Right lung (tissue), 5 donors: ENCODE results near the gene F7. TPM values are rescaled to one million over a fixed set of nuclear protein-coding genes. Genes with fewer than 3 reads are reported as not detected.
"Not testable (repeated sequence)": the region's sequence is repeated elsewhere in the genome, so short reads cannot be mapped to it uniquely, and the experiment has no call there.

Experiments used
- DNase-seq, 2 donors: peaks; one replicate each; pipeline ENCODE4 v3.0.0-alpha.2; 2013
- polyA plus RNA-seq, 5 donors: library from polyadenylated mRNA; unstranded; fragments of 120-200 nt; gene quantifications; one replicate each; pipeline versions ENCODE4 v1.2.1 to v1.2.3, GENCODE V29; 2013; ENCODE audit warnings: inconsistent platforms in 1 of 5, low replicate concordance in 1 of 5; ENCODE audit not compliant: insufficient read length in 5 of 5, insufficient read depth in 1 of 5

F7 gene
- polyA plus RNA-seq, 5 donors, result 0.40 to 1.5 (median 0.89) TPM

DNA sequence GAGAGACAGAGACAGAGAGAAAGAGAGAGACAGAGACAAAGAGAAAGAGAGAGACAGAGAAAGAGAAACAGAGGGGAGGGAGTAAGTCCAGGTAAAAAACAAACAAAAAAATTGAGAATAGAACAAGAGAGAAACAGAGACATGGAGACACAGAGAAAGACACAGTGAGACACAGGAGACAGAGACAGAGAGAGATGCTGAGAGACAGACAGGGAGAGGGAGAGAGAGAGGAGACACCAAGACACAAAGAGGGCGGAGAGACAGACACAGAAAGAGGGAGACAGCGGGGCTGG lies 47.0 kb downstream of the F7 start:
- DNase-seq, result no peak

DNA sequence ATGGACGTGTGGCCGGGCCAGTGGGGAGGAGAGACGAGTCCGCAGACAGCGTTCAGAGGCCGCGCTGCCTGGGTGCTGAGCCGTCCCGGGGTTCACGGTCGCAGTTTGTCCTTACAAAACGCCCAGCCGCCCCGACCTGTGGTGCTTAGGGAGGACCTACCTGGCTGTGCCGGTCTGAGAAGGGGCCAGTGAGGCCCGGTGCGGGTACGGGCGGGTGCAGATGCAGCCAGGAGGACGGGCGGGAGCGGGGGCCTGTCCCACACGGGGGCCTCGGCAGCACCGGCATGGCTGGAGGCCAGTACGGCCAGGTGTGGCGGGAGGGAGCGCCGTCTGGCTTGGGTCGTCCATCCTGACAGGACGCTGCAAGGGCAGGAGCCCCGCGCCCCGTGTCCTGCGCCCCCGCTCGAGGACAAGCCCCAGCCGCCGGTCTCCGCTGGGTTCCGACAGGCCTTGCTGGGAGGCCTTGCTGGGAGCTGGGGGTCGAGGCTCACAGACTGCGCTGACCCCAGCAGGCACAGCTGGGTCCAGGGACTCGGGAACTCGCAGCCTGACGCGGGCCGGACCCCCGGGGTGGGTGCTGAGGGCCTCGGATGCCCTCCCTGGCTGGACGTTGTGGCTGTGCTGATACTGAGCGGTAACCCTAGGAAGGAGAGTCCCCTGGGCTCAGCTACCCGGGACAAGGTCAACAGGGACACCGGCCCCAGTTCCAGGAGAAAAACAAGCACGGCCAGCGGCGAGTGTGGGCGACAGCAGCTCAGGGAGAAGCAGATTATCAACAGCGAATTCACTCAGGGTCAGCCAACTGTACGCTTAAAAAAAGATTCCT lies 47.6 kb downstream of the F7 start:
- peak in 1 of 2 donors; percentile 29 for DNase-seq

DNA sequence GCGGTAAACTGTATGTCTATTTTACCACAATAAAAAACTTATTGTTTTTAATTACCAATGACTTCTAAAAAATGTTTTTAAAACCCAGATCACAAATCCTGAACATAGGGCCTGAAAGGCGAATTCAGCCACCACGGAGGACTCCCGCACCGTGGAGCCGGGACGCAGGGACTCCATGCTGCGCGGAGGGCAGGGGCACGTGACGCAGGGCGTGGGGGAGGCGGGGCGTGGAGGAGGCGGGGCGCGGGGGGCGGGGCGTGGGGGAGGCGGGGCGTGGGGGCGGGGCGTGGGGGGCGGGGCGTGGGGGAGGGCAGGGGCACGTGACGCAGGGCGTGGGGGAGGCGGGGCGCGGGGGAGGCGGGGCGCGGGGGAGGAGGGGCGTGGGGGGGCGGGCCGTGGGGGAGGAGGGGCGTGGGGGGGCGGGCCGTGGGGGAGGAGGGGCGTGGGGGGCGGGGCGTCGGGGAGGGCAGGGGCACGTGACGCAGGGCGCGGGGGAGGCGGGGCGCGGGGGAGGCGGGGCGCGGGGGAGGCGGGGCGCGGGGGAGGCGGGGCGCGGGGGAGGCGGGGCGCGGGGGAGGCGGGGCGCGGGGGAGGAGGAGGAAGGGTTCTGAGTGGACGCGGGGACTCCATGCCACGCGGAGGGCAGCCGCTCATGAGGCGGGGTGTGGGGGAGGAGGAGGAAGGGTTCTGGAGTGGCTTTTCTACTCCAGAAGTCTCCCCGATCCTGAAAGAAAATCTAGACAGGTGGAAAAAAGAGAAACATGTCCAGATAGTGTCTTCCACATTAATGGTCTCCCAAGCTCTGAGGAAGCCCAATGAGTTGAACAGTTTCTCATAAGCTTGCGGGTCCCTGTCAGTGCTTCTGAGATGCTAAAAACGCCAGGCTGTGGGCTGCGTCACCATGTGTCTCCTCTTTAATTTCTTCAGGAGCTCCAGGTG lies 48.5 kb downstream of the F7 start:
- peak; percentile 55 to 64 for DNase-seq

DNA sequence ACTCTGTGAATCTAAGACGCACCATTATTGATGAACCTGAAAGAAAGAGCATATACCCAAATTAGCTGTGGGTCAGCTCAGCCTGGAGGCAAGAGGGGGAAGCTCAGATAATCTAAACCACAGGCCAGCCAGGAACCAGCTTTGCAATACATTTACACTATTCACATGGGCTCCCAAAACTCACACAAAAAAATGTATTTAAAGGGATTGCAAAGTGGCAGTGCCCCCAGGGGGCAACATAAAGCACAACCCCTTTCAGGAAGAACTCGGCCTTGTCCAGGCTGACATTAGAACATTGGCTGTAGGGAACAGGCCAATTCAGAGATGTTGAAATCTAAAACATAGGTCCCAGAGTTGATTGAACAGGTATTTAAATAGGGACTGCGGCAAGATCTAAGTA lies 49.6 kb downstream of the F7 start:
- DNase-seq, result no peak

DNA sequence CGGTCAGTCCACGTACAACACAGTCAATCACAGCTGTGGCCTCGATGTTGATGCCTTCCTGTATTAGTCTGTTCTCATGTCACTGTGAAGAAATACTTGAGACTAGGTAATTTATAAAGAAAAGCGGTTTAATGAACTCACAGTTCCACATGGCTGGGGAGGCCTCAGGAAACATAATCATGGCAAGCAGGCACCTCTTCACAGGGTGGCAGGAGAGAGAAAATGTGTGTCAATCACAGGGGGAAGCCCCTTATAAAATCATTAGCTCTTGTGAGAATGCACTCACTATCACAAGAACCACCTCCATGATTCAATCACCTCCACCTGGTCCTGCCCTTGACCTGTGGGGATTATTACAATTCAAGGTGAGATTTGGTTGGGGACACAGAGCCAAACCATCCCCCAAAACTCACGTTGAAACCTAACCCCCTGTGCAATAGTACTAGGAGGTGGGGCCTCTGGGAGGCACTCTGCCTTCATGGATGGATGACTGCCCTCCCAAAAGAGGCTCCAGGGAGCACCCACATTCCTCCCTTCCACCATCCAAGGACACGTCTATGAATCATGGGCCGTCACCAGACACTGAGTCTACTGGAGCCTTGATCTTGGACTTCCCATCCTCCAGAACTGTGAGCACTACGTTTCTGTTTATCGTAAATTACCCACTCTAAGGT lies 50.5 kb downstream of the F7 start:
- DNase-seq, result no peak

DNA sequence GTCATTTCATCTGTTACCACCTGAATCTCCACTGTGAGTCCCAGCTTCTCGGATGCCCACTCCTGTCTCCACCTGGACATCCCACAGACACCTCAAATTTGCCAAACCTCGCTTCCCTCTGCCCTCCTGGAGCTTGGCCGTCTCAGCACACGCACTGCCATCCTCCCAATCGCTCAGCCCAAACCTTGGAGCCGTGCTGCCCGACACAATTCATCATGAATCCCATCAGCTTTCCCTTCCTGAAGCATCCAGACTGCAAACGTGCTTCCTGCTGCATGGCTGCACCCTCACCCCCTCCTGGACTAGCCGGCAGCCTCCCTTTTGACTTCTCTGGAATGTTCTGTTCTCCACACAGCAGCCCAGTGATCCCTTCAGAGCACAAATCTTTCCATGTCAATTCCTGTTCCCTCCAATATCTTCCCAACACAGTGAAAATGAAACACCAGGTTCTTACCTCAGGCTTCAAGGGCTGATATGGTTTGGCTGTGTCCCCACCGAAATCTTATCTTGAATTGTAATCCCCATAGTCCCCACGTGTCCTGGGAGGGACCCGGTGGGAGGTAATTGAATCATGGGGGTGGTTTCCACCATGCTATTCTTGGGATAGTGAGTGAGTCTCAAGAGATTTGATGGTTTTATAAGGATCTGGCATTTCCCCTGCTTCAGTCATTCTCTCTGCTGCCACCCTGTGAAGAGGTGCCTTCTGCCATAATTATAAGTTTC lies 51.8 kb downstream of the F7 start:
- DNase-seq, result no peak

DNA sequence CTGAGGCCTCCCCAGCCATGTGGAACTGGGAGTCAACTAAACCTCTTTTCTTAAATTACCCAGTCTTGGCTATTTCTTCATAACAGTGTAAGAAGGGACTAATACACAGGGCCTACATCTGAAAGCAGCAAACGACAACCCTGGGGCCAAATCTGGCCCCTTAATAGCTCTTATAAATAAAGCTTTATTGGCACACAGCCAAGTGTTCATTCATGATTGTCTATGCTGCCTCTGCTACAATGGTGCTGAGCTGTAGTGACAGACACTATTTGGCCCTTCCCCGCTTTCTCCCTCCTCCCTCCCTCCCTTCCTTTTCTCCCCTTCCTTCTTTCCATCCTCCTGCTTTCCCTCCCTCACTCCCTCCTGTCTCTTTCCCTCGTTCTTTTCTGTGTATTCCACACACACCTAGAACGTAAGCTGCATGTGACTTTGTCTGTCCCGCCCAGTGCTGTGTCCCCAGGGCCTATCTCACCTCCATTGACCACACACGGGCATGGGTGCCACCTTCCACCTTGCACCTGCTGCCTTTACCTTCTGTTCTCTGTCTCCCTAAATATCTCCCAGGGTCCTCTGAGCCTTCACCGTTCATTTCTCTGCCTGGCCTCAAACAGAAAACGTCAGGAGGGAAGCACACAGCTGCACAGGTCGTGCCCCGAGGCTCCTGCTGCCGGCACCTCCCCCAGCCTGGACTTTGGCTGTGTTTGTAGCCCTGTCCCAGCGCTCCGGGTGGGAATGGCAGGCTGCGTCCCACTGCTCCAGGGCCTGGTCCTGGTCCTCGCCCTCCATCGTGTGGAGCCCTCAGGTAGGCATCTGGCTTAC lies 52.5 kb downstream of the F7 start, which contains the start of gene PROZ:
Gene PROZ, plus strand, starts transcription at position 720 of the 819 bp plus-strand sequence. Its CDS starts 13 bp downstream, at position 733.
- DNase-seq, result no peak

DNA sequence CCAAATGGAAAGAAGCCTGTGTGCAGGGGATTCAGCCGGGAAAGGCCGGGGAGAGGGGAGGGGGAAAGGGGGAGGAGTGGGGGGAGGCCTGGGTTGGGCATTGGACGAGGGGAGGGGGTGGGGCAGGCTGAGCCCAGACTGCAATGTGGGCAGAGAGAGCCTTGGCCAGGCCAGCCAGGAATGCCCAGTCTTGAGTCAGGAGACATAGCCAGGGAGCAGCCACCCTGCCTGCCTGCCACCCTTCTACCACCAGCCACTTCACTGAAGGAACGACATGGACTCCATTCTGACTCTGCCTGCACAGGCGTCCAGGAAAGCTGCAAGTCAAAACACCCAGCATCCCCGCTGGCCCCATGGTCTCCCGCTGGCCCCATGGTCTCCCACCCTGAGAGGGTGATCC lies 53.4 kb downstream of the F7 start:
- DNase-seq, result no peak

DNA sequence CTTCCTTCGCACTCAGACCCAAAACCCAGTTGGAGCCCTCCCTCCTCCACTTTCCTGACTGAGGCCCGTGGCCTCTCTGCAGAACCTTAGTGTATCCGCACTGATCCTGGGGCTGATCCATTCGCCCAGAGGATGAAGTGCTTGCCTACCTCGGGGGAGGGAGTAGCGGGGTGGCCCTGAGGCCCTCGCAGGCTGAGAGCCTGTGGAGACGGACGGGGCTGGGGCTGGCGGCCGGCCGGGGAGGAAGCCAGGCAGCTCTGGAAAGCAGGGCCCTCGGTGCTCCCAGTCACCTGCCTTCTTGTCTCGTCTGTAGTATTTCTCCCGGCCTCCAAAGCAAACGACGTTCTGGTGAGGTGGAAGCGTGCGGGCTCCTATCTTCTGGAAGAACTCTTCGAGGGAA lies 54.1 kb downstream of the F7 start:
- no peak for DNase-seq

DNA sequence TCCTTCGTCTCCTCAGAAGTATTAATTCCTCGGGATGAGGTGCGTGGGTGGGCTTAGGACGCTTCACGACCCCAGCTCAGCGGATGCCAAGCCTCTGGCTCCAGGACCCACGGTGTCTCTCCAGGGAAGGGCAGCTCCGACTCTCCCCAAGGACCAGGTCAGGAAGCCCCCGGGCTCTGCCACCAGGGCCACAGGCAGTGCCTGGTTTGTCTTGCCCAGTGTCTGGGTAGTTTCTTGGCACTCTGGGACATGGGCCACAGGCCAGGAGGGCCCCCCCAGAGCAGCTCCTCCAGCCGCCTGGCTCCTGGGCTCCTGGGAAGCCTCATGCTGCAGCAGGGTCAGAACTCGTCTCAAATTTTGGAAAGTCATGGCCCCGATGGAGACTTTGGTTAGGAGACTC lies 55.4 kb downstream of the F7 start:
- DNase-seq, result no peak

DNA sequence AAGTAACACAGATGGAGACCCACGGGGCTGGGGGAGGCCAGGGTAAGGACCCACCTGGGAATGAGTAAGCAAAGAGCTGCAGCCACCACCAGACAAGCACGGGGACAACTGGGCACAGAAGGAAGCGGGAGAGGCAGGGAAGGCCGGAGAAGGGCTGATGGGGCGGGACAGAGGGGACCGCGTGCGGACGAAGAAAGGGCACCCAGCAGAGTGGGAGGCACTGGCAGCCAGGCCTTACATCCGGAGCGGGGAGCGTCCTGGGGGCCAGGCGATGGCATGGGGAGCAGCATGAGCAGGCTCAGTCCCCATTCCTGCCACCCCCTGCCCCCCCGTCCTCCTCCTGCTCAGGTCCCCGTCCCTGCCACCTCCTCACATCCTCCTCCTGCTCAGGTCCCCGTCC lies 55.8 kb downstream of the F7 start:
- DNase-seq, result no peak

DNA sequence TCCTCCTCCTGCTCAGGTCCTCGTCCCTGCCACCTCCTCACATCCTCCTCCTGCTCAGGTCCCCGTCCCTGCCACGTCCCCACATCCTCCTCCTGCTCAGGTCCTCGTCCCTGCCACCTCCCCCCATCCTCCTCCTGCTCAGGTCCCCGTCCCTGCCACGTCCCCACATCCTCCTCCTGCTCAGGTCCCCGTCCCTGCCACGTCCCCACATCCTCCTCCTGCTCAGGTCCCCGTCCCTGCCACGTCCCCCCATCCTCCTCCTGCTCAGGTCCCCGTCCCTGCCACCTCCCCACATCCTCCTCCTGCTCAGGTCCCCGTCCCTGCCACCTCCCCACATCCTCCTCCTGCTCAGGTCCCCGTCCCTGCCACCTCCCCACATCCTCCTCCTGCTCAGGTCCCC lies 56.4 kb downstream of the F7 start:
- not testable (repeated sequence) for DNase-seq

DNA sequence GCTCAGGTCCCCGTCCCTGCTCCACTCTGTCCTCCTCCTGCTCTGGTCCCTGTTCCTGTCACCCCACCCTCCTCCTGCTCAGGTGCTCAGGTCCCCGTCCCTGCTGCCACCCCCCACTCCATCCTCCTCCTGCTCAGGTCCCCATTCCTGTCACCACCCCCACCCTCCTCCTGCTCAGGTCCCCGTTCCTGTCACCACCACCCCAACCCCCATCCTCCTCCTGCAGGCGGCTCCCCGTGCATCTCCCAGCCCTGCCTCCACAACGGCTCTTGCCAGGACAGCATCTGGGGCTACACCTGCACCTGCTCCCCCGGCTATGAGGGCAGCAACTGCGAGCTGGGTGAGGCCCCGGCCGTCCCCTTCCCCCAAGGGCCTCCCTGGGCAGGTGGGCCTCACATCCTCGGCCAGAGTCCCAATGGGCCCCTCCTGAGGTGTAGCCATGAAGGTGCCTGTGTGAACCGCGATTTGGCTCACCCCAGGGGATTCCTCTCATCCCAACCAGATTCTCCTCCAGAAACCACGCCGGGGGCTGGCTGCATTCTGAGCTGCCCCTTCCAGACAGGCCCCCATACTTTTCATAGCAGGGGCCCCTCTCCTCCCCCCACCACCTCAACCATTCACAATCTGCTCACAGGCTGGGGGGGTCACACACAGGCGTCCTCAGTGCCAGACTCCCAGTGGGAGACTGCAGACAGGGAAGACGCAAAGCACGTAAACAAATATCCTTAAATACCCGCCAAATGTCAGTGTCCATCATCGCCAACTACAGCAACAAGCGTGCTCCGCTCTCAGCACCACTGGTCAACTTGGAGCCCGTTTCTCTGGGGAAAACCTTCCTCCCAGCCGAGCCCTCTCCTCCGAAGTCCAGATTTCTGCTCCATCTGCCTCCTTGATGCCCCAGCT lies 57.4 kb downstream of the F7 start:
- DNase-seq, result no peak

DNA sequence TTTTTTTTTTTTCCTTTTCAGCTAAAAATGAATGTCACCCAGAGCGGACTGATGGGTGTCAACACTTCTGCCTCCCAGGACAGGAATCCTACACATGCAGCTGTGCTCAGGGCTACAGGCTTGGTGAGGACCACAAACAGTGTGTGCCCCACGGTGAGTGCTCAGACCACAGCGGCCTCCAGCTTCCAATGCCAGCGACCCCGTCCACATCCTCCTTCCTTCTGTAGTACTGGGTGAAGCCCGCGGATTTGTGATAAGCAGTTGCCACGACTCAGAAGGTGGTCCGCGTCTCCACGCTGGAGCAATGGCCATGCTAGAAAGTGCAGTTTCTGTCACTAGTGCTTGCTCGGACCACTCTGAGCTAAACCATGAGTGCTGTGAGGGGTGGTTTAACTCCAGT lies 58.9 kb downstream of the F7 start:
- DNase-seq, result no peak

DNA sequence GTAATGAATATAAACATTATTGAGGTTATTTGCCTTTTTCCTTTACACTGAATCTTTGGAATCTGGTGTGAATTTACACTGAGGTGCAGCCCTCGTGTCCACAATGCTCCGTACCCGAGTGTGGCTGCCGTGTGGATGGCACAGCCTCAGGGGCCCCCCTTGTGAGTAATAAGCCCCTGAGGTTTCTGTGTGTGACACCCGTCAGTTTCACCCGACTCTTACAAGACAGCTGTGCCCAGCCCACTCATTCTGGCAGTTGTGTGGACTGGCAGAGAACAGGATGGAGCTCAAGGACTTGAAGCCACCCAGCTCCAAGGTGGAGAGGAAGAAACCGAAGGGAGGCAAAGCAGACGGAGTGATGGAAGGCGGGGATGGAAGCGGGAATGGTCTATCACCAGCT lies 60.7 kb downstream of the F7 start:
- DNase-seq, result no peak

DNA sequence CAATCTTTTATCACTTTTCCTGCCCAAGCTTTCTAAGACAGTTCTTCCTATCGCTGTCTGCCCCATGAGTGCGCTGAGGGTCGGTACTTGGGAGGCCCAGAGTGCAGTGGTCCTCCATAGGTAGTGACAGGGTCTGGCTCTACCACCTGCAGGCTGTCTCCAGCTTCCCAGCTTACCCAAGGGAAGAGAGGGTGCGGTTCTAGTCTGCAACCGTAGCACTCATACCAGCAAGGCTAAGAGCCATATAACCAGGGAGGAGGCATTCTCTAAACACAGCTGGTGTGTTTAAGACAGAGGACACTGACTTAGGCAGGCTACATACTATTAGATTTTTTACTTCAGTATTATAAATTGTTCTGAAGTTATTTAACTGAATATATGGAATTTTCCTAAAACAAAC lies 61.1 kb downstream of the F7 start:
- no peak for DNase-seq

DNA sequence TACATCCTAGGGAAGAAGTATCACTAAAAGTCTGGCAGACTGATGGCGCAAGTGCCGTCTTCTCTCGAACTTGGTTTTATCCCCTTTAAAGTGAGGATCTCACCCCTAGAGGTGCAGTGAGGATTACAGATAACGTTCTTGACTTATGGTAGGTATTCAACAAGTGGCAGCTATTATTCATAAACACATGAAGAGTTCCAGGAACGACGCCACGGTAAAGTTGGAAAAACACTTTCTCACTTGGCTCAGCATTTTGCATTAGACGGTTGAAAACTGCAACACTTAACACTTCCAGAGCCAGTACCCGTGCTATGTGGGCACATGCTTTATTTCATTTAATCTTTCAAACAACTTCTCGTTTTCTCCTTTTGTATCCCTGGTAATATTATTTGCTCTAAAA lies 61.6 kb downstream of the F7 start:
- DNase-seq, result no peak

DNA sequence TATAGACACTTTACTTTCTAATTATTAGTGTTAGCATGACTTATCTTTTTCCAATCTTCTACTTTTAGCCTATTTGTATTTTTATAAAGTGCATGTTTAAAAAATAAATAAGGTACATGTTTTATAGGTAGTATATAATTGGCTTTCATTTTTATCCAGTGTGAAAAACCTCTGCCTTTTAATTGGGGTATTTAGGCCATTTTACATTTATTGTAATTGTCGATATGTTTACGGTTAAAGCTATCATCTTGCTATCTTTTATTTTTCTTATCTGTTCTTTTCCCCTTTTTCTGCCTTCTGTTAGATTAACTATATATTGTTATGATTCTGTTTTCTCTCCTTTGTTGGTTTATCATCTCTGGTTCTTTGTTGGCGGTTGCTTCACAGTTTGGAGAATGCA lies 62.0 kb downstream of the F7 start:
- no peak for DNase-seq

DNA sequence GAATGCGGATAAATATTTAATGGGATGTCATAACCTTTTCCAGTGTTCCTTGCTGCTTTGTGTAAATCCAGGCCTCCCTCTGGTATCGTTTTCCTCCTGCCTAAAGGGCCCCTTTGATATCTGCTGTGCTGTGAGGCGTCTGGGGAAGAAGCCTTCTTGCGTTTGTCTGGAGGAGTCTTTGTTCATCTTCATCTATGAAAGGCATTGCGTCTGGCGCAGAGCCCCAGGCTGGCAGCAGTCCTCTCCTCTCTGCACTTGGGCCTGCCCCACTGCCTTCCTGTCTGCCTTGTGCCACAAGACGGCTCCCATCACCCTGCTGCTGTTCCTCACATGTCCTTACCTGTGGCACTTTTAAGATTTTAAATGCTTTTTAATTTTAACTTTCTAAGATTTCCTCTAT lies 62.6 kb downstream of the F7 start:
- DNase-seq, result no peak
